Activated CD8-positive, alpha-beta T cell treated with anti-CD3 and anti-CD28 coated beads for 36 hours (primary cell): ENCODE measurements around the gene ZNF415. TPM values are rescaled to one million over a fixed set of nuclear protein-coding genes. Genes with fewer than 3 reads are reported as not detected.
A peak's percentile ranks its signal among the peaks of the same experiment; 100 is the strongest.

Experiments
- ATAC-seq: fragments of 200-7000 bp; cut with Tn5 transposase; one replicate; pipeline ENCODE4 v1.10.0; 2021; ENCODE audit warnings: mild to moderate bottlenecking, moderate library complexity
- CTCF ChIA-PET: fragments of 350-600 bp; sonication (Branson Sonifier 250); formaldehyde crosslinking; loops from one replicate; lab custom pipeline; 2021; ENCODE audit warnings: antibody characterized with exemption; lab: Charles Lee
- POLR2A ChIA-PET: fragments of 350-600 bp; sonication (Branson Sonifier 250); formaldehyde crosslinking; loops from one replicate; lab custom pipeline; 2021; ENCODE audit warnings: antibody characterized with exemption; lab: Charles Lee
- DNase-seq: peaks from one replicate; pipeline ENCODE4 v3.0.0-alpha.2; 2020
- H3K27ac Mint-ChIP-seq: one replicate; pipeline ENCODE4 v1.8.0; 2021; ENCODE audit warnings: mild to moderate bottlenecking, mixed read lengths
- H3K27me3 Mint-ChIP-seq: one replicate; pipeline ENCODE4 v1.8.0; 2021; ENCODE audit warnings: mixed read lengths
- H3K36me3 Mint-ChIP-seq: one replicate; pipeline ENCODE4 v1.8.0; 2021; ENCODE audit warnings: low read depth, mixed read lengths
- H3K4me1 Mint-ChIP-seq: one replicate; pipeline ENCODE4 v1.8.0; 2021; ENCODE audit warnings: low read depth, mixed read lengths
- H3K4me3 Mint-ChIP-seq: one replicate; pipeline ENCODE4 v1.8.0; 2021; ENCODE audit warnings: mild to moderate bottlenecking, moderate library complexity, mixed read lengths
- H3K9me3 Mint-ChIP-seq: one replicate; pipeline ENCODE4 v1.8.0; 2021; ENCODE audit warnings: mixed read lengths
- intact Hi-C: fragments of 100-400 bp; cut with micrococcal nuclease; formaldehyde crosslinking; loops from one replicate; pipeline ENCODE4 v1.10.0; 2022
- total RNA-seq, 2 experiments: library from RNA; stranded (reverse); gene quantifications; one replicate each; pipeline ENCODE4 v1.2.3, GENCODE V29; 2021
- TF ChIP-seq, protein P1 (sequence below): fragments of 200-600 bp; IDR thresholded peaks from one replicate; pipeline ENCODE4 v1.8.0; 2022; ENCODE audit warnings: antibody characterized with exemption, mild to moderate bottlenecking

ZNF415 gene
- total RNA-seq, 2 experiments from 2014 or later, result 3.1 to 3.7 TPM

DNA sequence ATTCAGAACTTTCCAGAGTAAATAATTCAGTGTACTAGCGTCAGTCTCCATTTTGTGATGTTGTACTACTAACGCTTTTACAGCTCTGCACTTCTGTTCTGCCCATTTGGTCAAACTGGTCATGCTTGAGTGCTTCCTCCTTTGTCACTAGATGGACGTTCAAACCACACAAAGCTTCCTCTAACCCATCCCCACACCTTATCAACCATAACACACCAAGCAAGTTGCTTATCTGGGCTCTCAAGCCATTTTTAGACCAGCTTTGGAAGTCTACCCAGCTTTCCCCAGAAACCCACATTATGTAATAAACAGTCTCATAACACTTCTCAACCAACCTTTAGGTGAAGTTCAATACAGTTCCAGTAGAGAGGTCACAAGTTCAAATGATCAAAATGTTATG lies 28.4 kb upstream of the ZNF415 start:
- DNase-seq (no peak), ATAC-seq (no peak)
- POLR2A ChIA-PET, result no interaction called here
- TF ChIP-seq, protein P1, sequence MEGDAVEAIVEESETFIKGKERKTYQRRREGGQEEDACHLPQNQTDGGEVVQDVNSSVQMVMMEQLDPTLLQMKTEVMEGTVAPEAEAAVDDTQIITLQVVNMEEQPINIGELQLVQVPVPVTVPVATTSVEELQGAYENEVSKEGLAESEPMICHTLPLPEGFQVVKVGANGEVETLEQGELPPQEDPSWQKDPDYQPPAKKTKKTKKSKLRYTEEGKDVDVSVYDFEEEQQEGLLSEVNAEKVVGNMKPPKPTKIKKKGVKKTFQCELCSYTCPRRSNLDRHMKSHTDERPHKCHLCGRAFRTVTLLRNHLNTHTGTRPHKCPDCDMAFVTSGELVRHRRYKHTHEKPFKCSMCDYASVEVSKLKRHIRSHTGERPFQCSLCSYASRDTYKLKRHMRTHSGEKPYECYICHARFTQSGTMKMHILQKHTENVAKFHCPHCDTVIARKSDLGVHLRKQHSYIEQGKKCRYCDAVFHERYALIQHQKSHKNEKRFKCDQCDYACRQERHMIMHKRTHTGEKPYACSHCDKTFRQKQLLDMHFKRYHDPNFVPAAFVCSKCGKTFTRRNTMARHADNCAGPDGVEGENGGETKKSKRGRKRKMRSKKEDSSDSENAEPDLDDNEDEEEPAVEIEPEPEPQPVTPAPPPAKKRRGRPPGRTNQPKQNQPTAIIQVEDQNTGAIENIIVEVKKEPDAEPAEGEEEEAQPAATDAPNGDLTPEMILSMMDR, result no peak
- intact Hi-C loops, result no loop called here
- no peak overlapping the region for H3K27ac Mint-ChIP-seq
- peaks cover 15% of the 10 kb centered on the region for H3K4me1 Mint-ChIP-seq
- H3K4me3 Mint-ChIP-seq, result no peak overlapping the region
- H3K36me3 Mint-ChIP-seq, result peaks cover 51% of the 10 kb centered on the region
- no peaks in the 10 kb centered on the region for H3K27me3 Mint-ChIP-seq
- peaks cover 49% of the 10 kb centered on the region for H3K9me3 Mint-ChIP-seq
- CTCF ChIA-PET, result no interaction called here

GRCh38 chr19:53160350-53160749 lies 27.6 kb upstream of the ZNF415 start:
- Mint-ChIP-seq H3K27me3 (no peaks in the 10 kb centered on the region), H3K27ac (no peak overlapping the region), H3K9me3 (peaks cover 41% of the 10 kb centered on the region), H3K4me1 (peaks cover 15% of the 10 kb centered on the region), H3K36me3 (peaks cover 47% of the 10 kb centered on the region), H3K4me3 (no peak overlapping the region)
- ChIA-PET CTCF (no interaction called here), POLR2A (no interaction called here)
- TF ChIP-seq, protein P1, result no peak
- no peak for DNase-seq
- intact Hi-C loops, result no loop called here
- no peak for ATAC-seq

DNA sequence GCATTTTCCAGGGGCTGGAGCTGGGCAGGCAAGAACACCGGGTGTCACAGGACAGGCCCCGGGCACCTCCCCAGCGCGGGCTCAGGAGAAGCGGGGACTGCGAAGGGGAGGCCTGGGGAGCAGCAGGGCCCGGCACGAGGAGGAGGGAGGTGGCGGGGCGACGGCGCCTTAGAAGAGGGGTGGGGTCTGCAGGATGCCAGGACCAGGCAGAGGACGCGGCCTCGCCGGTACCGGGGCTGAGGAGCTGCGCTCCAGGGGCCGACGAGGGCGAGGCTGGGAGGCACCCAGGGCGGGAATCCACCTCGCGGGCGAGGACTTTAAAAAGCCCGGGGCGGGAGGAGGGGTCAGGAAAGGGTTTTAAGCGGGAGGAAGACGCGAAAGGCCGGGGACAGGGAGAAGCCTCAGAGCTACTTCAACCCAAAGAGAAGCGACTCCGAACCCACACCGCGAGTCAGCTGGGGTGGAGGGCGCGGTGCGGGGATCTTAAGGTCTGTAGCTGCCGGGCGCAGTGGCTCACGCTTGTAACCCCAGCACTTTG lies 25.5 kb upstream of the ZNF415 start:
- CTCF ChIA-PET, result no interaction called here
- peaks cover 55% of the 10 kb centered on the region for H3K36me3 Mint-ChIP-seq
- ATAC-seq, result peak; percentile 45
- peaks cover 15% of the 10 kb centered on the region for H3K4me1 Mint-ChIP-seq
- peak; percentile 60 for DNase-seq
- H3K9me3 Mint-ChIP-seq, result peaks cover 42% of the 10 kb centered on the region
- intact Hi-C loops, result no loop called here
- TF ChIP-seq, protein P1, result no peak
- POLR2A ChIA-PET, result no interaction called here
- H3K27ac Mint-ChIP-seq, result peak overlapping the region; percentile 86
- H3K27me3 Mint-ChIP-seq, result no peaks in the 10 kb centered on the region
- H3K4me3 Mint-ChIP-seq, result peak overlapping the region; percentile 83

DNA sequence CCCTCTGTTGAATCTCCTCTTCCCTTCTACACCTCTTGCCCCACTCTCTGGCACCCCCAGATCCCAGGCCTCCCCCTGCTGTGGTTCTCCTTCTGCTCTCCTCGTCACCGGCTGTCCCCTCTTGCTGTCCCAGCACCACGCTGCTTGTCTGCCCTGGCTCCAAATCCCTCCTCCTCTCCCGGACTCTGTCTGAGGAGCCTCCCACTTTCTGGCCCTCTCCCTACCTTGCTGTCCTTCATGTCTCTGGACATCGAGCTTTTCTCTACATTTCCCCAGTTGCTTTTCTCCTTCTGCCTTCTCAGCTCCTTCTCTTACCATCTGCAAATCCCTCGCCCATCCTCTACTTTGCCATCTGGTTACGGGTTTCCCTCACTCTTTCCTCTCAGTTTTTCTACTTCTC lies 24.9 kb upstream of the ZNF415 start:
- intact Hi-C loops, result no loop called here
- DNase-seq (no peak), ATAC-seq (no peak)
- Mint-ChIP-seq H3K4me1 (peaks cover 15% of the 10 kb centered on the region), H3K27ac (peak overlapping the region; percentile 86), H3K36me3 (peaks cover 59% of the 10 kb centered on the region), H3K4me3 (peak overlapping the region; percentile 83), H3K27me3 (no peaks in the 10 kb centered on the region), H3K9me3 (peaks cover 44% of the 10 kb centered on the region)
- CTCF ChIA-PET, result no interaction called here
- POLR2A ChIA-PET, result interaction anchor here (0.7 kb wide), 1 partner anchor 16 kb away, joined by 3 read pairs; no protein-coding TSS in a partner anchor
- TF ChIP-seq, protein P1, result no peak

DNA sequence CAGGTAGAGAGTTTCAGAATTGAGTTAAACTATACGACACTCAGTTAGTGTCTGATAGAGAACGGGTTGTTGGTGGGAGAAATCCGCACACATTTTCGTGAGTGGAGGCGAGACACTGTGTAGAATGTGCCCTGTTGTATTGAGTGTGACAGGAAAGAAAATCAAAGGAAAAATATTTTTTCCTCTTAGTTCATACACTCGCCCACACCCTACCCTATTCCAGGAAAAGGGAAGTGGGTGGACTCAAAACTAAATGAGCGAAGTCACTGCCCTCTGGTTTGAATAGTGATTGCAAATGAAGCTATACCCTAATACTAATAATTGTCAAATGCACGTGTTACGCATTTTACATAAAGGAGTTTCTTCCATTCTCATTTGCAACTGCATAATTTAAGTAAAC lies 24.1 kb upstream of the ZNF415 start:
- H3K36me3 Mint-ChIP-seq, result peaks cover 62% of the 10 kb centered on the region
- ATAC-seq (no peak), DNase-seq (no peak)
- ChIA-PET CTCF (no interaction called here), POLR2A (no interaction called here)
- intact Hi-C loops, result no loop called here
- H3K9me3 Mint-ChIP-seq, result peaks cover 46% of the 10 kb centered on the region
- TF ChIP-seq, protein P1, result no peak
- peak overlapping the region; percentile 86 for H3K27ac Mint-ChIP-seq
- H3K27me3 Mint-ChIP-seq, result no peaks in the 10 kb centered on the region
- H3K4me3 Mint-ChIP-seq, result peak overlapping the region; percentile 83
- peaks cover 15% of the 10 kb centered on the region for H3K4me1 Mint-ChIP-seq
